Amniotic stem cell (primary cell): ENCODE results near the gene URB1.
"Not testable (repeated sequence)": the region's sequence is repeated elsewhere in the genome, so short reads cannot be mapped to it uniquely, and the experiment has no call there.

Source experiments
- DNase-seq: peaks from one replicate; lab custom pipeline; 2025; lab: John Stamatoyannopoulos, UW

Gene URB1

GRCh38 chr21:32372755-32373154, 20.1 kb downstream of the URB1 start:
- no peak for DNase-seq

GRCh38 chr21:32371913-32372314, 20.9 kb downstream of the URB1 start:
- no peak for DNase-seq

- DNase-seq, result no peak
Observed at GRCh38 chr21:32370998-32371766, 21.6 kb downstream of the URB1 start.

GRCh38 chr21:32368961-32369360, 23.9 kb downstream of the URB1 start:
- DNase-seq, result not testable (repeated sequence)

GRCh38 chr21:32368386-32368785, 24.4 kb downstream of the URB1 start:
- DNase-seq, result no peak

- no peak for DNase-seq
Observed at GRCh38 chr21:32367158-32367557, 25.7 kb downstream of the URB1 start.

- no peak for DNase-seq
Observed at GRCh38 chr21:32366191-32366590, 26.6 kb downstream of the URB1 start.

GRCh38 chr21:32364796-32365195, 28.0 kb downstream of the URB1 start:
- no peak for DNase-seq

- DNase-seq, result no peak
Observed at GRCh38 chr21:32364387-32364786, 28.4 kb downstream of the URB1 start.

GRCh38 chr21:32360401-32360975, 32.3 kb downstream of the URB1 start:
- no peak for DNase-seq

GRCh38 chr21:32359719-32360260, 33.0 kb downstream of the URB1 start:
- DNase-seq, result no peak

- DNase-seq, result no peak
Observed at GRCh38 chr21:32356874-32357395, 35.9 kb downstream of the URB1 start.

- DNase-seq, result no peak
Observed at GRCh38 chr21:32353002-32353711, 39.7 kb downstream of the URB1 start.

GRCh38 chr21:32352526-32352925, 40.3 kb downstream of the URB1 start:
- DNase-seq, result no peak

- DNase-seq, result no peak
Observed at GRCh38 chr21:32351428-32351827, 41.4 kb downstream of the URB1 start.

GRCh38 chr21:32350981-32351380, 41.8 kb downstream of the URB1 start:
- no peak for DNase-seq

GRCh38 chr21:32350211-32350980, 42.4 kb downstream of the URB1 start:
- no peak for DNase-seq

- no peak for DNase-seq
Observed at GRCh38 chr21:32349333-32349944, 43.4 kb downstream of the URB1 start.

- no peak for DNase-seq
Observed at GRCh38 chr21:32348604-32349332, 44.0 kb downstream of the URB1 start.

- DNase-seq, result no peak
Observed at GRCh38 chr21:32347977-32348376, 44.8 kb downstream of the URB1 start.

- DNase-seq, result no peak
Observed at GRCh38 chr21:32347351-32347750, 45.5 kb downstream of the URB1 start.
